ENCODE data around the gene CSMD2.

CSMD2 gene

GRCh38 chr1:33503506-33503905, 661.5 kb downstream of the CSMD2 start:
- Histone ChIP-seq H3K4me2 (ENCODE audit: low read length) (no peak overlapping the region), H3K4me1 (ENCODE audit: control insufficient read depth, low read depth, low read length) (no peaks in the 10 kb centered on the region), H3K79me1 (ENCODE audit: low read length) (no peaks in the 10 kb centered on the region), H3K4ac (ENCODE audit: low read depth, low read length) (no peak overlapping the region), H4K5ac (ENCODE audit: low read length) (no peak overlapping the region), H3K9ac (ENCODE audit: low read length) (no peak overlapping the region), H3K4me3 (ENCODE audit: low read length) (no peak overlapping the region), H4K8ac (ENCODE audit: low read depth, low read length) (no peak overlapping the region), H2AK5ac (ENCODE audit: low read length) (no peak overlapping the region), H3K56ac (ENCODE audit: low read length) (no peak overlapping the region), H2BK5ac (ENCODE audit: low read length) (no peak overlapping the region), H3K36me3 (ENCODE audit: control insufficient read depth, insufficient read depth, low read length) (no peaks in the 10 kb centered on the region), H3K18ac (ENCODE audit: low read length) (no peak overlapping the region), H2BK120ac (ENCODE audit: low read depth, low read length) (no peak overlapping the region), H3K27me3 (ENCODE audit: insufficient read depth, low read length, poor library complexity) (no peaks in the 10 kb centered on the region), H3K27ac (ENCODE audit: low read depth, low read length) (no peak overlapping the region), H3K79me2 (ENCODE audit: control insufficient read depth, insufficient read depth, low read length) (no peaks in the 10 kb centered on the region), H2BK15ac (replicated peaks; ENCODE audit: low read depth) (no peak overlapping the region), H3K23ac (ENCODE audit: low read length) (no peak overlapping the region)
- no CpG with 5 or more reads among the region's 1 CpG for WGBS (ENCODE audit: extremely low coverage, insufficient coverage, low lambda C conversion rate)
- DNase-seq: no peak

- H3K4me2 ChIP-seq (ENCODE audit: low read length): no peak overlapping the region
- no peak overlapping the region for H2BK15ac ChIP-seq (replicated peaks; ENCODE audit: low read depth)
- no peaks in the 10 kb centered on the region for H3K4me1 ChIP-seq (ENCODE audit: control insufficient read depth, low read depth, low read length)
- no peak for DNase-seq
- H2BK5ac ChIP-seq (ENCODE audit: low read length): no peak overlapping the region
- no peaks in the 10 kb centered on the region for H3K36me3 ChIP-seq (ENCODE audit: control insufficient read depth, insufficient read depth, low read length)
- no peak overlapping the region for H3K4me3 ChIP-seq (ENCODE audit: low read length)
- H3K79me1 ChIP-seq (ENCODE audit: low read length): no peaks in the 10 kb centered on the region
- no peaks in the 10 kb centered on the region for H3K27me3 ChIP-seq (ENCODE audit: insufficient read depth, low read length, poor library complexity)
- H3K56ac ChIP-seq (ENCODE audit: low read length): no peak overlapping the region
- no peak overlapping the region for H3K23ac ChIP-seq (ENCODE audit: low read length)
- no peak overlapping the region for H4K8ac ChIP-seq (ENCODE audit: low read depth, low read length)
- no peak overlapping the region for H3K27ac ChIP-seq (ENCODE audit: low read depth, low read length)
- H2AK5ac ChIP-seq (ENCODE audit: low read length): no peak overlapping the region
- no peak overlapping the region for H3K4ac ChIP-seq (ENCODE audit: low read depth, low read length)
- H3K18ac ChIP-seq (ENCODE audit: low read length): no peak overlapping the region
- no CpG with 5 or more reads among the region's 5 CpGs for WGBS (ENCODE audit: extremely low coverage, insufficient coverage, low lambda C conversion rate)
- no peak overlapping the region for H4K5ac ChIP-seq (ENCODE audit: low read length)
- H2BK120ac ChIP-seq (ENCODE audit: low read depth, low read length): no peak overlapping the region
- no peak overlapping the region for H3K9ac ChIP-seq (ENCODE audit: low read length)
- no peaks in the 10 kb centered on the region for H3K79me2 ChIP-seq (ENCODE audit: control insufficient read depth, insufficient read depth, low read length)
Measured at GRCh38 chr1:33502726-33503125, 662.3 kb downstream of the CSMD2 start.

- no peak overlapping the region for H3K27ac ChIP-seq (ENCODE audit: low read depth, low read length)
- no peak for DNase-seq
- no peaks in the 10 kb centered on the region for H3K4me1 ChIP-seq (ENCODE audit: control insufficient read depth, low read depth, low read length)
- H3K4ac ChIP-seq (ENCODE audit: low read depth, low read length): no peak overlapping the region
- no peak overlapping the region for H2AK5ac ChIP-seq (ENCODE audit: low read length)
- no peak overlapping the region for H4K5ac ChIP-seq (ENCODE audit: low read length)
- no peak overlapping the region for H4K8ac ChIP-seq (ENCODE audit: low read depth, low read length)
- H3K9ac ChIP-seq (ENCODE audit: low read length): no peak overlapping the region
- H3K4me2 ChIP-seq (ENCODE audit: low read length): no peak overlapping the region
- H3K27me3 ChIP-seq (ENCODE audit: insufficient read depth, low read length, poor library complexity): no peaks in the 10 kb centered on the region
- no peaks in the 10 kb centered on the region for H3K79me1 ChIP-seq (ENCODE audit: low read length)
- no peak overlapping the region for H3K23ac ChIP-seq (ENCODE audit: low read length)
- no peak overlapping the region for H3K4me3 ChIP-seq (ENCODE audit: low read length)
- no peak overlapping the region for H2BK120ac ChIP-seq (ENCODE audit: low read depth, low read length)
- no peak overlapping the region for H2BK5ac ChIP-seq (ENCODE audit: low read length)
- H3K18ac ChIP-seq (ENCODE audit: low read length): no peak overlapping the region
- H3K79me2 ChIP-seq (ENCODE audit: control insufficient read depth, insufficient read depth, low read length): no peaks in the 10 kb centered on the region
- no peaks in the 10 kb centered on the region for H3K36me3 ChIP-seq (ENCODE audit: control insufficient read depth, insufficient read depth, low read length)
- H2BK15ac ChIP-seq (replicated peaks; ENCODE audit: low read depth): no peak overlapping the region
- WGBS (ENCODE audit: extremely low coverage, insufficient coverage, low lambda C conversion rate): no CpG with 5 or more reads among the region's 8 CpGs
- no peak overlapping the region for H3K56ac ChIP-seq (ENCODE audit: low read length)
Measured at GRCh38 chr1:33501774-33502173, 663.3 kb downstream of the CSMD2 start.

GRCh38 chr1:33501309-33501708, 663.7 kb downstream of the CSMD2 start:
- H2BK5ac ChIP-seq (ENCODE audit: low read length): no peak overlapping the region
- no peak overlapping the region for H4K8ac ChIP-seq (ENCODE audit: low read depth, low read length)
- no peak overlapping the region for H3K4me2 ChIP-seq (ENCODE audit: low read length)
- H3K18ac ChIP-seq (ENCODE audit: low read length): no peak overlapping the region
- no peak overlapping the region for H4K5ac ChIP-seq (ENCODE audit: low read length)
- no peak overlapping the region for H3K56ac ChIP-seq (ENCODE audit: low read length)
- H2BK15ac ChIP-seq (replicated peaks; ENCODE audit: low read depth): no peak overlapping the region
- no peaks in the 10 kb centered on the region for H3K36me3 ChIP-seq (ENCODE audit: control insufficient read depth, insufficient read depth, low read length)
- WGBS (ENCODE audit: extremely low coverage, insufficient coverage, low lambda C conversion rate): no CpG with 5 or more reads among the region's 2 CpGs
- H3K4me3 ChIP-seq (ENCODE audit: low read length): no peak overlapping the region
- H3K27ac ChIP-seq (ENCODE audit: low read depth, low read length): no peak overlapping the region
- no peaks in the 10 kb centered on the region for H3K79me1 ChIP-seq (ENCODE audit: low read length)
- no peaks in the 10 kb centered on the region for H3K27me3 ChIP-seq (ENCODE audit: insufficient read depth, low read length, poor library complexity)
- H3K23ac ChIP-seq (ENCODE audit: low read length): no peak overlapping the region
- H2BK120ac ChIP-seq (ENCODE audit: low read depth, low read length): no peak overlapping the region
- H3K4ac ChIP-seq (ENCODE audit: low read depth, low read length): no peak overlapping the region
- no peak for DNase-seq
- no peak overlapping the region for H2AK5ac ChIP-seq (ENCODE audit: low read length)
- H3K79me2 ChIP-seq (ENCODE audit: control insufficient read depth, insufficient read depth, low read length): no peaks in the 10 kb centered on the region
- H3K4me1 ChIP-seq (ENCODE audit: control insufficient read depth, low read depth, low read length): no peaks in the 10 kb centered on the region
- H3K9ac ChIP-seq (ENCODE audit: low read length): no peak overlapping the region

GRCh38 chr1:33500547-33500946, 664.5 kb downstream of the CSMD2 start:
- Histone ChIP-seq H3K4me3 (ENCODE audit: low read length) (no peak overlapping the region), H3K4me1 (ENCODE audit: control insufficient read depth, low read depth, low read length) (no peaks in the 10 kb centered on the region), H2BK120ac (ENCODE audit: low read depth, low read length) (no peak overlapping the region), H3K79me1 (ENCODE audit: low read length) (no peaks in the 10 kb centered on the region), H2BK5ac (ENCODE audit: low read length) (no peak overlapping the region), H3K23ac (ENCODE audit: low read length) (no peak overlapping the region), H3K79me2 (ENCODE audit: control insufficient read depth, insufficient read depth, low read length) (no peaks in the 10 kb centered on the region), H3K27ac (ENCODE audit: low read depth, low read length) (no peak overlapping the region), H3K27me3 (ENCODE audit: insufficient read depth, low read length, poor library complexity) (peaks cover 1% of the 10 kb centered on the region), H3K18ac (ENCODE audit: low read length) (no peak overlapping the region), H3K36me3 (ENCODE audit: control insufficient read depth, insufficient read depth, low read length) (peaks cover 3% of the 10 kb centered on the region), H2BK15ac (replicated peaks; ENCODE audit: low read depth) (no peak overlapping the region), H2AK5ac (ENCODE audit: low read length) (no peak overlapping the region), H3K4ac (ENCODE audit: low read depth, low read length) (no peak overlapping the region), H3K56ac (ENCODE audit: low read length) (no peak overlapping the region), H4K5ac (ENCODE audit: low read length) (no peak overlapping the region), H3K4me2 (ENCODE audit: low read length) (no peak overlapping the region), H4K8ac (ENCODE audit: low read depth, low read length) (no peak overlapping the region), H3K9ac (ENCODE audit: low read length) (no peak overlapping the region)
- no CpG with 5 or more reads among the region's 4 CpGs for WGBS (ENCODE audit: extremely low coverage, insufficient coverage, low lambda C conversion rate)
- peak; percentile 16 for DNase-seq

- DNase-seq: no peak
- no peak overlapping the region for H3K27ac ChIP-seq (ENCODE audit: low read depth, low read length)
- H2BK15ac ChIP-seq (replicated peaks; ENCODE audit: low read depth): no peak overlapping the region
- no peak overlapping the region for H3K4me2 ChIP-seq (ENCODE audit: low read length)
- no peak overlapping the region for H2BK120ac ChIP-seq (ENCODE audit: low read depth, low read length)
- no peaks in the 10 kb centered on the region for H3K4me1 ChIP-seq (ENCODE audit: control insufficient read depth, low read depth, low read length)
- H3K79me2 ChIP-seq (ENCODE audit: control insufficient read depth, insufficient read depth, low read length): no peaks in the 10 kb centered on the region
- H3K23ac ChIP-seq (ENCODE audit: low read length): no peak overlapping the region
- no peak overlapping the region for H2BK5ac ChIP-seq (ENCODE audit: low read length)
- no peak overlapping the region for H4K5ac ChIP-seq (ENCODE audit: low read length)
- no peaks in the 10 kb centered on the region for H3K79me1 ChIP-seq (ENCODE audit: low read length)
- no CpG with 5 or more reads among the region's 1 CpG for WGBS (ENCODE audit: extremely low coverage, insufficient coverage, low lambda C conversion rate)
- no peak overlapping the region for H3K4ac ChIP-seq (ENCODE audit: low read depth, low read length)
- H3K4me3 ChIP-seq (ENCODE audit: low read length): no peak overlapping the region
- H3K18ac ChIP-seq (ENCODE audit: low read length): no peak overlapping the region
- H2AK5ac ChIP-seq (ENCODE audit: low read length): no peak overlapping the region
- H3K27me3 ChIP-seq (ENCODE audit: insufficient read depth, low read length, poor library complexity): peaks cover 1% of the 10 kb centered on the region
- no peak overlapping the region for H3K9ac ChIP-seq (ENCODE audit: low read length)
- H3K36me3 ChIP-seq (ENCODE audit: control insufficient read depth, insufficient read depth, low read length): peaks cover 9% of the 10 kb centered on the region
- H3K56ac ChIP-seq (ENCODE audit: low read length): no peak overlapping the region
- no peak overlapping the region for H4K8ac ChIP-seq (ENCODE audit: low read depth, low read length)
Measured at GRCh38 chr1:33497410-33497809, 667.6 kb downstream of the CSMD2 start.

All from mesendoderm (in vitro differentiated cells).